GM19324 (cell line): Measurements from ENCODE around the gene AKR1E2.
"Not testable (repeated sequence)": the region's sequence is repeated elsewhere in the genome, so short reads cannot be mapped to it uniquely, and the experiment has no call there.

Source experiments
- ATAC-seq: cut with Tn5 transposase; IDR thresholded peaks from one replicate; pipeline ENCODE4 v1.9.1; 2021; ENCODE audit warnings: mild to moderate bottlenecking, moderate library complexity; ENCODE audit not compliant: unreplicated experiment, low FRiP score

AKR1E2 gene

DNA sequence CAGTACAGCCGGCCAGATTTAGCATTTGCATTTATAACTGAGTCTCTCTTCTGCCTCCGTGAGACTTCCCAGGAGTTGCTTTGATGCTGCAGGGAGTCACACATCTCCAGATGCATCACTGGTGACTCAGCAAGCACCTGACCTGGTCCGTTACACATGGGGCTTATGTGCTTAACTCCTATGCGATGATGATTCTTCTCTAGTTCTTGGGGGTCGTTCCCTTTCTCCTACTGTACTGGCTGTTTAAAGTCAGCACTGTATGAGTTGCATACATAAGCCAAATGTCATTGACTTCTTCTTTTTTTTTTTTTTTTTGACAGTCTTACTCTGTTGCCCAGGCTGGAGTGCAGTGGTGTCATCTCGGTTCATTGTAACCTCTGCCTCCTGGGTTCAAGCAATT lies 13.0 kb upstream of the AKR1E2 start:
- ATAC-seq, result no peak

DNA sequence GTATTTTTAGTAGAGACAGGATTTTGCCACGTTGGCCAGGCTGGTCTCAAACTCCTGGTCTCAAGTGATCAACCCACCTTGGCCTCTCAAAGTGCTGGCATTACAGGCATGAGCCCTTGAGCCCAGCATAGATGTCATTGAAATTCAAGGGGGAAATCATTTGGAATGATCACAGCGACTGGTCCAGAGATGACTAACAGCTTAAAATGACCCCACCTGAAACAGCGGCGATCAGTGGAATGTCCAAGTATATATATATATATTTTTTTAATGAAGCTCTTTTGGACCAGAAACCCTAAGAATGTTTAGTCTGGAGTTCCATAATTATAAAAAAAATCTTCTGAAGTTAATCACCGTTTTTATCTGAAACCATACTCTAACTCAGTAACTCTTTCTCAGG lies 12.5 kb upstream of the AKR1E2 start:
- no peak for ATAC-seq

DNA sequence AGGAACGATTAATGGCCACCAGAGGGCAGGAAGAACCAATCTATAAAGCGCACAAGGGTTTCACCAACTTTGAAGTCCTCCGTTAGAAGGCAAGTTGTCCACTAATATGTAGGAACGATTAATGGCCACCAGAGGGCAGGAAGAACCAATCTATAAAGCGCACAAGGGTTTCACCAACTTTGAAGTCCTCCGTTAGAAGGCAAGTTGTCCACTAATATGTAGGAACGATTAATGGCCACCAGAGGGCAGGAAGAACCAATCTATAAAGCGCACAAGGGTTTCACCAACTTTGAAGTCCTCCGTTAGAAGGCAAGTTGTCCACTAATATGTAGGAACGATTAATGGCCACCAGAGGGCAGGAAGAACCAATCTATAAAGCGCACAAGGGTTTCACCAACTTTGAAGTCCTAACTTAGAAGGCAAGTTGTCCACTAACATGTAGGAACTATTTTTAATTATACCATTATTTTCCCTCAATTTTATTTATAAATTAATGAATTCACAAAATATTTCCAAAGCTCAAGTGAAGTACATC lies 10.3 kb upstream of the AKR1E2 start:
- ATAC-seq, result not testable (repeated sequence)

DNA sequence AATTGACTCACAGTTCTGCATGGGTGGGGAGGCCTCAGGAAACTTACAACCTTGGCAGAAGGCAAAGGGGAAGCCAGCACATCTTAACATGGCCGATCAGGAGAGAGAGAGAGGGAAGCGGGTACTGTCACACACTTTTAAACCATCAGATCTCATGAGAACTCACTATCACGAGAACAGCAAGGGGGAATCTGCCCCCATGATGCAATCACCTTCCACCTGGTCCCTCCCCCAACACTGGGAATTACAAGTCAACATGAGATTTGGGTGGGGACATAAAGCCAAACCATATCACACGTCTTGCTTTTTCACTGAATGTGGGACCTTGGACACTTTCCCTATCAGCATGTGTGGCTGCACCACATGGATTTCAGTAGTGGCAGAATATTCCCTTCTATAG lies 9.0 kb upstream of the AKR1E2 start:
- ATAC-seq, result no peak

DNA sequence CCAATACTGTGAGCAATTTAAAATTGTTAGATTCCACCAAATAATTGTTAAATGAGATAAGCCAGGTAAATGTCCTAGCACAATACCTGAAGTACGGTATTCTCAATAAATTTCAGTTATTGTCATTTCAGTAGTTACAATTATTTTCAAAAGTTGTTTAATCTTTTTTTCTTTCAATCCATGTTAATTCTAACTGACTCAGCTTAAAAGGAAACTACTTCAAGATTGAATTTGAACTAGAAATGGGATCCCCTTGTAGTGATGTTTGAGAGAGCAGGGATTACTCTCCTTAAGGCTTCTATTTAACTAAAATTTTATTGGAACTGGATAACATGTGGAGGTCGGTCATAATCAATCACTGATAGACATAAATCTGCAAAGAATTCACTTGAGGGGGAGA lies 6.9 kb upstream of the AKR1E2 start:
- ATAC-seq, result no peak

DNA sequence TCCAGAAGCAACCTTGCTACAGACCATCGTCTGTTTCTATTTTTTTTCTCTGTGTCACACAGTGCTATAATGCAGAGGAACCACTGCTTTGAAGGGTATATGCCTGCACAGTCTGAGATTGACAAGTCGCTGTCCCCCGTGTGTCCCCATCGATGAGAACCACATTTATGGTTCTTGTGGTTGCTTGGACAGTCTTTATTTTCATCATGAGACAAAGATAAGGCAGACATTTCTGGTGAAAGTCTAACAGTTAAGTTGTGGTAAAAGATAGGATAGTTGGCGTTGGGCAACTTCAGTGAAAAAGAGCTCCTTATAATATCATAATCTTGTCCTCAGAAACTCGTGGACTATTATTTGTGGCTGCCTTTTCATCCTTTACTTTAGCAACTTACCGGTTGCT lies 6.3 kb upstream of the AKR1E2 start:
- ATAC-seq, result no peak

- ATAC-seq, result no peak
Observed at GRCh38 chr10:4820804-4821401, 5.1 kb upstream of the AKR1E2 start.

- no peak for ATAC-seq
Observed at GRCh38 chr10:4822208-4822607, 3.8 kb upstream of the AKR1E2 start.

- ATAC-seq, result no peak
Observed at GRCh38 chr10:4824791-4825310, 1.2 kb upstream of the AKR1E2 start.

DNA sequence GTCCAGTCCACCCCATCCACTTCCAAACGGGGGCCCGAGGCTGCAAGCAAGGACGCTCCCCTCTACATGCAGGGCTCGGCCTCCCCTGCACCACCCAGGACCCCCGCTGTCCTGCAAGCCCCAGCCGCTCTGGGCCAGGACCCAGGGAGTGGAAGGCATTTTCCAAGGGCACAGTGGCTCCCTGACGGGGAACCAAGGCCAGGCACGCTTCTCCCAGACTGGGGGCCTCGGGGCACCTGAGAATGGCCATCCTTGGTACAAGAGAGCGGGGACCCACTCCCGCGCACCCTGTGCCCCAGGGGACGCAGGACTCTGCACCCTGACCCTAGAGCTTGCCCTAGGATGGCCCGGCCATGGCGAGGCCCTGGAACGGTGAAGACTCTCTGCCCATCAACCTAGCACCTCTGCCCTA lies 545 bp upstream of the AKR1E2 start:
- ATAC-seq, result no peak

GRCh38 chr10:4826792-4827324 lies 851 bp downstream of the AKR1E2 start:
- no peak for ATAC-seq

- ATAC-seq, result no peak
Observed at GRCh38 chr10:4828005-4828404, 2.0 kb downstream of the AKR1E2 start.

- ATAC-seq, result no peak
Observed at GRCh38 chr10:4830551-4830950, 4.5 kb downstream of the AKR1E2 start.

DNA sequence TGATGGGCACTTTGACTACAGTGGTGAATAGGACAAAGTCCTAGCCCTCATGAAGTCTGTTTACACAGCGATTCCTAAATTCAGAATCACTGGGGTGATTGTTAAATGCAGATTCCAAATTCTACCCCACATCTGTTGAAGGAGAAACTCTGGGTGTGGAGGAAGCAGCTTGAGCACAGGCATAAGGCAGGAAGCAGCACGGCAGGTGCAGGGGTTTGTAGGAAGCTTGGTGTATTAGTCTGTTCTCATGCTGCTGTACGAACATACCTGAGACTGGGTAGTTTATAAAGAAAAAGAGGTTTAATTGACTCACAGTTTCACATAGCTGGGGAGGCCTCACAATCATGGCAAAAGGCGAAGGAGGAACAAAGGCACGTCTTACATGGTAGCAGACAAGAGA lies 5.1 kb downstream of the AKR1E2 start:
- ATAC-seq, result no peak

- no peak for ATAC-seq
Observed at GRCh38 chr10:4833286-4833685, 7.3 kb downstream of the AKR1E2 start.

- ATAC-seq, result no peak
Observed at GRCh38 chr10:4834898-4835405, 8.9 kb downstream of the AKR1E2 start.

- no peak for ATAC-seq
Observed at GRCh38 chr10:4835494-4835918, 9.5 kb downstream of the AKR1E2 start.

DNA sequence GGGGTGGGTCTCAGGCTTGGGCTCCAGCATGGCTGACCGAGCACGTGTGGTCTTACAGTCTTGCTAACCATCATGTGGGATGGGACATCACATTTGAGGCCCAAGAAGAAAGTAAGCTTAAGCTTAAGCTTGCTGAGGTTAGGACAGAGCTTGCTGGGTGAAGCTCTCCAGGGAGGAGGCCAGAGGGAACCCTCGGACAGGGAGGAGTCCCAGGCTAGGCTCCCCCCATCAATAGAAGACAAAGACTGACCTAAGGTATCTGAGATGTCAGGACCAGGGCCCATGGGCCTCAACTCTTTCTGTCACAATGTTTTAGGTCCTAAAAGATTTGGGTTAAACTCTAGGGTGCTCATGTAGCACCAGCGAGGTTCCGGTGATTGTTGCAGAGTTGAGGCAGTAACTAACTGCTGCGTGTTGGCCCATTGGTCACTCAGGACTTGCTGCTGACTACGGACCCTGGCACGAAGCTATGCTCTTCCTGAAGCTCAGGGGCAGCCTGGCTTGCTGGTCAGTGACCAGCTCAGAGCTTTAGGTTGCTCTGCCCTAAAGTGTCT lies 10.5 kb downstream of the AKR1E2 start:
- ATAC-seq, result no peak

- ATAC-seq, result no peak
Observed at GRCh38 chr10:4837551-4837950, 11.5 kb downstream of the AKR1E2 start.

DNA sequence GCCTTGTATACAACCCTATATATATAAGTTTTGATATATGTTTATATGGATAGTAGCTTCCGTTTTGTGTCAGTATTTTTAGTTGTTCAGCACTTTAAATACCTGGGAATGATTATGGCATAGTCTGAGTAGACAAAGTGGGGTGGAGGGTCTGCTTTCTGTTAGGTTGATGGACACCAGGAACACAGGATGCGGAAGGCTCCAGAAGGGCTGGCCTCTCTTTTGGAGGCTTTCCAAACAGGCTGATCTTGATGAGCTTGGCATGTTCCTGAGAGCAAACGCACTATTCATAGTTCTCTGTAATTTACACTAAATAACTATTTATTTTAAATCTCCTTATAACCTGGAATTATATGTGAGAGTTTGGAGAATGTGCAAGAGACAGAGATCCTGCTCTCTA lies 12.7 kb downstream of the AKR1E2 start:
- no peak for ATAC-seq

DNA sequence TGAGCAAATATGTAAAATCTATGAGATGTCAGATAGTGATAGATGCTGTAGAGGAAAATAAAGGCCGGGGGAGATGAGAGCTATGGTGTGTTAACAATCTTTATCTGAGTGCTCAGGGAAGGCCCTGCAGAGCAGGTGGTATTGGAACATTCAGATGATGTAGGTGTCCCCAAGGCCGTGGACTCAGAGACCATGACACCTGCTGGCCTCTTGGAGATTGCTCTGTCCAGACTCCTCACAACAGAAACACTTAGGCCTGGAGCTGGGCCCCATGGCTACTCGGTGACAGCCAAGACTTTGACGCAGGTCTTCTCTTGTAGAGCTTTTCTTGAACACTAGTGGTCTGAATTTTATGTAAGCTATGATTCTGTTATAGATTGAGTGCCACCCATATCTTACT lies 13.3 kb downstream of the AKR1E2 start:
- ATAC-seq, result no peak

DNA sequence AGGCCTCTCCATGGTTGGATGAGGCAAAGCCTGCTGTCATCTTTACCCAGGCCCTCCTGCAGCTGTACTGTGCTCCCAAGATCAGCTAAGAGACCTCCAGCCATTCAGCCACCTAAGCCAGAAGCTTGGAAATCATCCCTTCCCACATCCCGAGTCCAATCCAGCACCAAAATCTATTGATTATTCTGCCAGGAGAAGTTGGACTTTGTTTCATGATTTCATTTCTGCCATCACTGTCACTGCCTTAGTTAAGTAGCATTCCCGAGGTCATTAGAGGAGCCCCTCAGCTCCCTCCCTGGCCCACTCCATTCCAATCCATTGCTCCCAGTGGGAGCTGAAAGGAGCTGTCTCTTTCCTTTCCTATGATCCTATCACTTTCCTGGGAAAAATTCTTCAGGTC lies 14.1 kb downstream of the AKR1E2 start:
- no peak for ATAC-seq
